Neural progenitor cell (in vitro differentiated cells): ENCODE measurements around the gene SLC2A11. TPM values are rescaled to one million over a fixed set of nuclear protein-coding genes. Genes with fewer than 3 reads are reported as not detected.

Experiments used
- DNase-seq: peaks from one replicate; pipeline ENCODE4 v3.0.0-alpha.2; 2016; ENCODE audit warnings: low spot score
- H2AFZ ChIP-seq: fragments of 200-600 bp; sonication (generic); replicated peaks from 2 replicates; pipeline ENCODE4 v1.6.1; 2016; ENCODE audit warnings: antibody characterized with exemption
- H3F3A ChIP-seq: fragments of 200-600 bp; sonication (generic); 2 replicates; pipeline ENCODE4 v1.6.1; 2016; ENCODE audit warnings: antibody characterized with exemption, low read depth
- H3K27ac ChIP-seq: fragments of 200-600 bp; sonication (generic); 2 replicates; pipeline ENCODE4 v1.5.1; 2016; ENCODE audit warnings: mild to moderate bottlenecking
- H3K27me3 ChIP-seq: fragments of 200-600 bp; sonication (generic); 2 replicates; pipeline ENCODE4 v1.6.1; 2016; ENCODE audit warnings: mild to moderate bottlenecking, moderate library complexity
- H3K36me3 ChIP-seq: fragments of 200-600 bp; sonication (generic); 2 replicates; pipeline ENCODE4 v1.5.1; 2016
- H3K4me1 ChIP-seq: fragments of 200-600 bp; sonication (generic); 2 replicates; pipeline ENCODE4 v1.6.1; 2016; ENCODE audit warnings: mixed run types
- H3K4me2 ChIP-seq: fragments of 200-600 bp; sonication (generic); 2 replicates; pipeline ENCODE4 v1.6.1; 2016
- H3K4me3 ChIP-seq: fragments of 200-600 bp; sonication (generic); 2 replicates; pipeline ENCODE4 v1.5.1; 2016
- H3K79me2 ChIP-seq: fragments of 200-600 bp; sonication (generic); 2 replicates; pipeline ENCODE4 v1.6.1; 2016; ENCODE audit warnings: low read depth
- H3K9ac ChIP-seq: fragments of 200-600 bp; sonication (generic); 2 replicates; pipeline ENCODE4 v1.6.1; 2016
- H3K9me3 ChIP-seq: fragments of 200-600 bp; sonication (generic); 2 replicates; pipeline ENCODE4 v1.5.1; 2016; ENCODE audit warnings: low read depth
- H4K20me1 ChIP-seq: fragments of 200-600 bp; sonication (generic); 2 replicates; pipeline ENCODE4 v1.6.1; 2016; ENCODE audit warnings: low read depth
- H3K27ac Mint-ChIP-seq: 3 replicates; pipeline ENCODE4 v1.8.0; 2021; ENCODE audit warnings: mixed read lengths
- H3K27me3 Mint-ChIP-seq: 2 replicates; pipeline ENCODE4 v1.8.0; 2022; ENCODE audit warnings: low read depth, mild to moderate bottlenecking, inconsistent platforms, moderate library complexity, mixed read lengths; ENCODE audit not compliant: insufficient read depth
- H3K36me3 Mint-ChIP-seq: 3 replicates; pipeline ENCODE4 v1.8.0; 2021; ENCODE audit warnings: mixed read lengths
- H3K4me1 Mint-ChIP-seq: 3 replicates; pipeline ENCODE4 v1.8.0; 2021; ENCODE audit warnings: mixed read lengths
- H3K4me3 Mint-ChIP-seq: 3 replicates; pipeline ENCODE4 v1.8.0; 2021; ENCODE audit warnings: mild to moderate bottlenecking, moderate library complexity, mixed read lengths
- H3K9me3 Mint-ChIP-seq: 3 replicates; pipeline ENCODE4 v1.8.0; 2020; ENCODE audit warnings: mixed read lengths
- EZH2 ChIP-seq: fragments of 200-600 bp; sonication (generic); IDR thresholded peaks from 2 replicates; pipeline ENCODE4 v1.6.1; 2017; ENCODE audit warnings: antibody characterized with exemption, mild to moderate bottlenecking, moderate library complexity
- EZH2phosphoT487 ChIP-seq: fragments of 200-600 bp; sonication (generic); IDR thresholded peaks from 2 replicates; pipeline ENCODE4 v1.6.1; 2017; ENCODE audit warnings: antibody characterized with exemption
- total RNA-seq: library from RNA; depleted of rRNA; stranded (reverse); fragments of >200 nt; gene quantifications from 2 replicates; pipeline ENCODE4 v1.2.3, GENCODE V29; 2015; ENCODE audit warnings: low replicate concordance
- TF ChIP-seq, protein P1 (sequence below): fragments of 200-600 bp; sonication (generic); IDR thresholded peaks from 2 replicates; pipeline ENCODE4 v1.5.1; 2017; ENCODE audit warnings: antibody characterized with exemption, mild to moderate bottlenecking

Gene SLC2A11
- total RNA-seq, 1 donor from 2014 or later, result 3.8 TPM

DNA sequence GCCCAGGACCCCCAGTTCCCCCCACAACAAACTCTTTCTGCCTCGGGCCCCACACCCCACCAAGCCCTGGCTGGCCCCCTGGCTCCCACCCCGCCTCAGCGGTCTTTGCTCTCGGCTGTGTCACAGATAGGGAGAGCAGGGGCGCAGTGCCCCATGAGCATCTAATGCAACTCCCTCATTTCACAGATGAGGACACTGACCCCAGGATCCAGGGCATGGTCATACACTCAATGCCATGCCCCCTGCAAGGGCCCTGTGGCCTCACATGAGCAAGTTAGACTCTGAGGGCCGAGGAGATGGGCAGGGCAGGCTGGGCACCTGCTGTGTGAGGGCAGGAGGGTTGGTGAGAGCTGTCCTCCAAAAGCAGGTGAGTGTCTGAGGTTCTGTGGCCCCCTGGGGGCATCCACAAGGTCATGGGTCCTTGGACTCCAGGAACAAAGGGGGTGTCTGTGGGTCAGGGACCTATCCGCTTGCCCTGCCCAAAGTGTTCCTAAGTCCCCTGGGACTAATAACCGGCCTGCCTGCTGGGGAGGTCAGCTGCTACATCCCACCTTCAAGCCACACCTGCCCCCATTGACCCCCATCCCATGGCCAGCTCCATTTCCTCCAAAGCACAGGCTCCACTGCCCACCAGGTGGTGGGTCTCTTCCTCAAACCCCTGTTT, 39.0 kb downstream of the SLC2A11 start:
- H3K4me1 ChIP-seq, result peaks cover 19% of the 10 kb centered on the region
- H3K4me2 ChIP-seq, result no peak overlapping the region
- peaks cover 11% of the 10 kb centered on the region for H3K27me3 Mint-ChIP-seq
- no peaks in the 10 kb centered on the region for H3K36me3 ChIP-seq
- H3K27ac Mint-ChIP-seq, result no peak overlapping the region
- peaks cover 31% of the 10 kb centered on the region for H3K36me3 Mint-ChIP-seq
- no peaks in the 10 kb centered on the region for H3K9me3 ChIP-seq
- H3K9ac ChIP-seq, result no peak overlapping the region
- H3K4me3 ChIP-seq, result no peak overlapping the region
- H3K4me3 Mint-ChIP-seq, result peak overlapping the region; percentile 69
- H3F3A ChIP-seq, result peaks cover 58% of the 10 kb centered on the region
- peaks cover 34% of the 10 kb centered on the region for H3K4me1 Mint-ChIP-seq
- peaks cover 37% of the 10 kb centered on the region for H4K20me1 ChIP-seq
- H3K9me3 Mint-ChIP-seq, result peaks cover 3% of the 10 kb centered on the region
- TF ChIP-seq, protein P1, sequence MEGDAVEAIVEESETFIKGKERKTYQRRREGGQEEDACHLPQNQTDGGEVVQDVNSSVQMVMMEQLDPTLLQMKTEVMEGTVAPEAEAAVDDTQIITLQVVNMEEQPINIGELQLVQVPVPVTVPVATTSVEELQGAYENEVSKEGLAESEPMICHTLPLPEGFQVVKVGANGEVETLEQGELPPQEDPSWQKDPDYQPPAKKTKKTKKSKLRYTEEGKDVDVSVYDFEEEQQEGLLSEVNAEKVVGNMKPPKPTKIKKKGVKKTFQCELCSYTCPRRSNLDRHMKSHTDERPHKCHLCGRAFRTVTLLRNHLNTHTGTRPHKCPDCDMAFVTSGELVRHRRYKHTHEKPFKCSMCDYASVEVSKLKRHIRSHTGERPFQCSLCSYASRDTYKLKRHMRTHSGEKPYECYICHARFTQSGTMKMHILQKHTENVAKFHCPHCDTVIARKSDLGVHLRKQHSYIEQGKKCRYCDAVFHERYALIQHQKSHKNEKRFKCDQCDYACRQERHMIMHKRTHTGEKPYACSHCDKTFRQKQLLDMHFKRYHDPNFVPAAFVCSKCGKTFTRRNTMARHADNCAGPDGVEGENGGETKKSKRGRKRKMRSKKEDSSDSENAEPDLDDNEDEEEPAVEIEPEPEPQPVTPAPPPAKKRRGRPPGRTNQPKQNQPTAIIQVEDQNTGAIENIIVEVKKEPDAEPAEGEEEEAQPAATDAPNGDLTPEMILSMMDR, result no peak
- TF ChIP-seq EZH2, result no peak
- TF ChIP-seq EZH2phosphoT487, result no peak
- peaks cover 27% of the 10 kb centered on the region for H3K79me2 ChIP-seq
- no peak for DNase-seq
- H3K27ac ChIP-seq, result no peak overlapping the region
- no peaks in the 10 kb centered on the region for H3K27me3 ChIP-seq
- H2AFZ ChIP-seq, result no peak overlapping the region

DNA sequence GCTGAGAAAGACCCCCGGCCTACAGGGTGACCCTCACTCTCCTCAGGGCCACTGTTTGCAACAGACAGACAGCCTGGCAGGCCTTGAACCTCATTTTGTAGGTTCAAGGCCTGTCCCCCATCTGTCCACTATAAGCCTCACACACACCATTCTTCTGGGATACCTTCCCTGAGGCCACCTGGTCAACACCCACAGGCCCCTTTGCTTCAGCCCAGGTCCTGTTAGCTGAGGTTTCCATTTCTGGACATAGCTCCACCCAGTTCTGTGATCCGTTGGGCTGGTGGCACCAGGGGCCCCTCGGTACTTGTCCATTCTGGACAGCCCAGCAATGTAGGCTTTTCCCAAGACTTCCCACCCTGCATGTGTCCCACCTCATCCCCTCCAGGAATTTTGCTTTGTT, 39.6 kb downstream of the SLC2A11 start:
- DNase-seq, result no peak
- no peak overlapping the region for H3K27ac ChIP-seq
- no peak overlapping the region for H2AFZ ChIP-seq
- H3K9me3 Mint-ChIP-seq, result peaks cover 2% of the 10 kb centered on the region
- H3K36me3 ChIP-seq, result no peaks in the 10 kb centered on the region
- peaks cover 29% of the 10 kb centered on the region for H3K36me3 Mint-ChIP-seq
- peaks cover 19% of the 10 kb centered on the region for H3K4me1 ChIP-seq
- H3K27me3 Mint-ChIP-seq, result peaks cover 8% of the 10 kb centered on the region
- no peak overlapping the region for H3K9ac ChIP-seq
- H3F3A ChIP-seq, result peaks cover 58% of the 10 kb centered on the region
- no peak overlapping the region for H3K27ac Mint-ChIP-seq
- no peak overlapping the region for H3K4me3 ChIP-seq
- no peaks in the 10 kb centered on the region for H3K9me3 ChIP-seq
- H4K20me1 ChIP-seq, result peaks cover 37% of the 10 kb centered on the region
- H3K4me1 Mint-ChIP-seq, result peaks cover 32% of the 10 kb centered on the region
- no peak overlapping the region for H3K4me2 ChIP-seq
- H3K79me2 ChIP-seq, result peaks cover 27% of the 10 kb centered on the region
- H3K4me3 Mint-ChIP-seq, result peak overlapping the region; percentile 69
- H3K27me3 ChIP-seq, result no peaks in the 10 kb centered on the region
- TF ChIP-seq EZH2phosphoT487 (no peak), EZH2 (no peak)
- TF ChIP-seq, protein P1, result no peak

DNA sequence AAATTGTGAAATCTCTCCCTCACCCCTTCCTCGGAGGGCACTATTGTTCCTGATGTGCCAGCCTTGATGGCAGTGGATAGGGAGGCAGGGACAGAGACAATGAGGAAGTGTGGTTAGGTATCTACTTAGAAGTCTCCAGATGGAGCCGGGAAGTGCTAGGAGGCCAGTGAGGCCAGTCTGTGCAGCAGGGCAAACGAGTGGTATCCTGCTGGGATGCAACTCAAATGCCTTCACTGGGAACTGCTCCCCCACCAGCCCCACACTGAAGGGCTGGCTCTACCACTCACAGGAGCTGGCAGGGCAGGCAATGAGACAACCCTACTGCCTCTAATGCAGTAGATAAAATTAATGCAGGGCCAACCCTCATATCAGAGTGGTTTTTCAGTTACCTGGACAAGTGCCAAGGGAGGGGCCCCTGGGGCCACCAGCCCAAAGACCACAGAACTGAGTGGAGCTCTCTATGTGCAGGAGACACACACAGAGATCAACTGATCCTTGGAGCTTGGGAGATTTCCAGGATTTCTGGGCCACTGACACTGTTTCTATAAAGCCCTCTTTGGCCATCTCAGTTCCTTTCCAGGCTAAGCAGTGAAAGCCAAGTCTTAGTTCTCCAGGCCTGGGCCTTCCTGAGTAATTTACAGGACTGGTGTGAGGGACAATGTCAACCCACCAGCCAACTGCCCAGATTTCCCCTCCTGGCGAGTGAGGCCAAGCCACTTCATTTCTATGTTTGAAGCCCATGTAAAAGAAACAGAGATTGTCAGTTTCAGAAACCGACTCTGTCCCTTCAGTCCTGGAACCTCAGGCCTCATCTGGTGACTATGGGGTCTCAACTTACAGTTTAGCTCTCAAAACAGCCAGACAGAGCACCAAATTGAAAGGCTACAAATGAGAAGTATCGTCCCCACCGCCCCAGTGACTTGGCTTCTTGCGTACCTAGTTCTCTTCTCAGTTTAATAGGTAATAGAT, 40.6 kb downstream of the SLC2A11 start:
- H3K36me3 ChIP-seq, result no peaks in the 10 kb centered on the region
- no peaks in the 10 kb centered on the region for H3K27me3 ChIP-seq
- peak overlapping the region; percentile 72 for H3K27ac ChIP-seq
- H3K27me3 Mint-ChIP-seq, result peaks cover 5% of the 10 kb centered on the region
- H3K36me3 Mint-ChIP-seq, result peaks cover 29% of the 10 kb centered on the region
- H3K27ac Mint-ChIP-seq, result peak overlapping the region; percentile 2
- DNase-seq, result no peak
- peaks cover 37% of the 10 kb centered on the region for H4K20me1 ChIP-seq
- TF ChIP-seq, protein P1, result no peak
- no peak for TF ChIP-seq EZH2
- no peak for TF ChIP-seq EZH2phosphoT487
- no peaks in the 10 kb centered on the region for H3K9me3 Mint-ChIP-seq
- H3K4me2 ChIP-seq, result no peak overlapping the region
- peaks cover 17% of the 10 kb centered on the region for H3K4me1 ChIP-seq
- H2AFZ ChIP-seq, result no peak overlapping the region
- H3K4me1 Mint-ChIP-seq, result peaks cover 26% of the 10 kb centered on the region
- peaks cover 27% of the 10 kb centered on the region for H3K79me2 ChIP-seq
- H3K4me3 Mint-ChIP-seq, result peak overlapping the region; percentile 57
- no peak overlapping the region for H3K9ac ChIP-seq
- H3K9me3 ChIP-seq, result no peaks in the 10 kb centered on the region
- no peak overlapping the region for H3K4me3 ChIP-seq
- peaks cover 51% of the 10 kb centered on the region for H3F3A ChIP-seq
